Mesothelial cell of epicardium (in vitro differentiated cells): Measurements from ENCODE around the gene FSTL1. TPM values are rescaled to one million over a fixed set of nuclear protein-coding genes. Genes with fewer than 3 reads are reported as not detected.
A peak's percentile ranks its signal among the peaks of the same experiment; 100 is the strongest.

ENCODE experiments used
- DNase-seq, 2 experiments: peaks; one replicate each; pipeline ENCODE4 v3.0.0; 2021; ENCODE audit warnings: low spot score in 2 of 2; ENCODE audit not compliant: unreplicated experiment in 2 of 2
- H3K27ac Mint-ChIP-seq: 2 replicates; pipeline ENCODE4 v1.8.0; 2021; ENCODE audit warnings: mixed read lengths
- H3K27me3 Mint-ChIP-seq: 2 replicates; pipeline ENCODE4 v1.8.0; 2021; ENCODE audit warnings: low read depth, mixed read lengths
- H3K36me3 Mint-ChIP-seq: 2 replicates; pipeline ENCODE4 v1.8.0; 2021; ENCODE audit warnings: mixed read lengths
- H3K4me1 Mint-ChIP-seq: 2 replicates; pipeline ENCODE4 v1.8.0; 2021; ENCODE audit warnings: mixed read lengths
- H3K4me3 Mint-ChIP-seq: 2 replicates; pipeline ENCODE4 v1.8.0; 2021; ENCODE audit warnings: mild to moderate bottlenecking, moderate library complexity, mixed read lengths
- H3K9me3 Mint-ChIP-seq: 2 replicates; pipeline ENCODE4 v1.8.0; 2021; ENCODE audit warnings: mixed read lengths
- CTCF ChIP-seq: fragments of 200-600 bp; sonication (generic); IDR thresholded peaks from one replicate; pipeline ENCODE4 v1.5.0; 2021; ENCODE audit warnings: antibody characterized with exemption; ENCODE audit not compliant: unreplicated experiment
- total RNA-seq: library from RNA; stranded (reverse); gene quantifications from 3 replicates; pipeline ENCODE4 v1.2.1, GENCODE V29; 2021

FSTL1 gene
- total RNA-seq, 1 donor from 2014 or later: 734 TPM

DNA sequence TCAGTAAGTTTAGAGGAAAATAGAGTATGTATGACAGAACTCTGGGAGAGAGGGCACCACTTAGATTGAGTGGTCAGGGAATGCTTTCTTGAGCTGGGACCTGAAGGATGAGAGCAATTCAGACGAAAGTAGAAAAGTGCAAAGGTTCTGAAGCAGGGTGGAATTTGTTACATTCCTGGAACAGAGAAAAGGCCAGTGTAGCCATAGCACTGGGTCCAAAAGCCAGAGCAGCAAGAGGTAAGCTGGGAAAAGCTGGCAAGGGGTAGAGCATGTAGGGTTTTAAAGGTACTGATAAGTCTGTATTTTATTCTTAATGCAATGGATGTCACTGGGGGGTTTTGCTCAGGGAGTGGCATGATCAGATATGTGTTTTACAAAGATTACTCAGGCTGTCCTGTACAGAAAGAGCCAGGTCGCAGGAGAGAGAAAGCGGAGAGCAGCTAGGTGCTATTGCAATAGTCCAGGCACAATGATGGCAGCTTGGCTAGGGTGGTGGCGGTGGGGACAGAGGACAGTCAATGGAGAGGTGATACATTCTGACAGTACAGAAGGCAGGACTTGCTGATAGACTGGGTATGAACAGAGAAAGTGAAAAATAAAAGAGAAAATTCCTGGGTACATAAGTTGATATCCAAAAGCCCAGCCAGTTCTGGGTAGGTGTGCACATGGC, 17.0 kb downstream of the FSTL1 start:
- Mint-ChIP-seq H3K27ac (peak overlapping the region; percentile 94), H3K27me3 (no peaks in the 10 kb centered on the region)

DNA sequence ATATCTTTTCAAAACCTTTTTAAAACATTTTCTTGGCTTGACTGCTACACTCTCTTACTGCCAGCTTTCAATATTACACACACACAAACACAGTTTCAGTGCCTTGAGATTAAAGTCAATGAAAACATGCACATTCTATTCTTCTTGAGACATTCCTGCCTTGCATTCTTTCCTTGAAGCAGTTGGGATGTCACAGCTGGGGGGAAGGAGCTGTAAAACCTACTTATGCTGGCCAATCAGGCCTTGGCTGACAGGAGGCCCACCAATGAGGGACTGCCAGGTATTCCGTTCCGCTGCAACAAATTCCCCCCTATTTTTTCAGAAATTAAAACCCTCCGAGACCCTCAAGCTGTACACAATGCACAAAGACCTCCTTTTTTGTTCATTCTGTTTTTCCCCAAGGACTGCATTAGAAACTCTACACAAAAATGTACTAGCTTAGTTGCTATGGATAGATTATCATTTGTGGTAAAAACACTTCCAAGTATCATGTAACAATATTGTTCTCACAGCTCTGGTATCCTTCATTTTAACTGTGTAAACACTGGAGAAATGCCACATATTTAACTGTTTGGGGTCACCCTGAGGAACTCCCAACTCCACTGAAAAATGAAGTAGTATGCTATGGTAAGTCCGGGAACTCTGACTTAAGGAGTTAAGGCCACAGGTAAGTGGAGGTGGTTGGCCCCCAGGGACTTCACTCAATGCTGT, 18.5 kb downstream of the FSTL1 start:
- peaks cover 70% of the 10 kb centered on the region for H3K4me1 Mint-ChIP-seq
- no peak overlapping the region for H3K4me3 Mint-ChIP-seq
- peaks cover 26% of the 10 kb centered on the region for H3K36me3 Mint-ChIP-seq
- H3K9me3 Mint-ChIP-seq: no peaks in the 10 kb centered on the region
- no peaks in the 10 kb centered on the region for H3K27me3 Mint-ChIP-seq
- no peak for DNase-seq
- TF ChIP-seq CTCF: no peak
- peak overlapping the region; percentile 94 for H3K27ac Mint-ChIP-seq

More for the DNA sequence above, 17.0 kb downstream of the FSTL1 start:
- H3K4me3 Mint-ChIP-seq: no peak overlapping the region
- peaks cover 67% of the 10 kb centered on the region for H3K4me1 Mint-ChIP-seq
- no peak for DNase-seq
- no peaks in the 10 kb centered on the region for H3K9me3 Mint-ChIP-seq
- no peak for TF ChIP-seq CTCF
- peaks cover 22% of the 10 kb centered on the region for H3K36me3 Mint-ChIP-seq

- no peak for DNase-seq
- H3K9me3 Mint-ChIP-seq: no peaks in the 10 kb centered on the region
- peaks cover 76% of the 10 kb centered on the region for H3K4me1 Mint-ChIP-seq
- no peak overlapping the region for H3K4me3 Mint-ChIP-seq
- peak overlapping the region; percentile 92 for H3K27ac Mint-ChIP-seq
- H3K27me3 Mint-ChIP-seq: no peaks in the 10 kb centered on the region
- TF ChIP-seq CTCF: no peak
- peaks cover 24% of the 10 kb centered on the region for H3K36me3 Mint-ChIP-seq
These were observed 20.9 kb downstream of the FSTL1 start for GRCh38 chr3:120429921-120430361.

DNA sequence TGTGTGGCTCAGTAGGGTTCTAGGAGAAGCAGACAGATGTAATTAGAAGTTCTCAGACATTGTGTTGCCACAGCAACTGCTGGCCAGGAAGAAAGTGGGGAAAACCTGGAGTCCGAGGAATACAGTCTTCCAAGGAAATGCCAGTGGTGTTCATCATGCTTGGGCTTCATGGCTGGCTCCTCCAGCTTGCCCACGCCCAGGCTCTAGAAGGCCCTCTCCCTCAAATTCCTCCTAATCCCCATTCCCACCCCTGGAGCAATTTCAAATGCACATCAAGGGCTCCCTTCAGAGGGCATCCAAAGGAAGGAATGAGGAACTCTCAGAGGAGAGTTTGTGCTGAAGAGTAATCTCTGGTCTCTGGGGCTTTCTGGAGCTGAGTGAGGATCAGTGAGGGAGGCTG, 21.9 kb downstream of the FSTL1 start:
- Mint-ChIP-seq H3K4me3 (no peak overlapping the region), H3K27me3 (no peaks in the 10 kb centered on the region), H3K36me3 (peaks cover 22% of the 10 kb centered on the region), H3K4me1 (peaks cover 85% of the 10 kb centered on the region), H3K27ac (peak overlapping the region; percentile 70), H3K9me3 (no peaks in the 10 kb centered on the region)
- TF ChIP-seq CTCF: no peak
- DNase-seq: no peak

DNA sequence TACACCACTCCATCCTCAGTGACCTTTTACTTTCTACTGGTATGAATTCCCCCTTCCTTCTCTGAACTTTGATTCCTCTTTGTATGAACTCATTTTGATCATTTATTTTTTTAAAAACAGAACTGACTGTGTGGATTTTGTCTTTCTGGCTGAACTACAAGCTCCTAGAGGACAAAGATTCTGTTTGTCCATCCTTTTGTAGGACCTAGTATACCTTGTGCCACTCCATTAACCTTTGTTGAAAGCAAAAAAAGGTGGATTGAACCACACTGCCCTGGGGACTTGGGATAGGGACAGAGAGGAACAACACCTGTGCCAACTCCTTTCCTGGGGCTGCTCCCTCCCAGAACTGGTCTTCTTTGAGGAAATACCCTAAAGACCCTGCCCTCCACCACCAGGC, 23.6 kb downstream of the FSTL1 start:
- no peak for TF ChIP-seq CTCF
- peaks cover 20% of the 10 kb centered on the region for H3K36me3 Mint-ChIP-seq
- no peaks in the 10 kb centered on the region for H3K27me3 Mint-ChIP-seq
- DNase-seq: no peak
- no peaks in the 10 kb centered on the region for H3K9me3 Mint-ChIP-seq
- peak overlapping the region; percentile 99 for H3K27ac Mint-ChIP-seq
- H3K4me3 Mint-ChIP-seq: no peak overlapping the region
- H3K4me1 Mint-ChIP-seq: peaks cover 77% of the 10 kb centered on the region
